GM12865 (cell line): Measurements from ENCODE around the gene CLIP2.
A peak's percentile ranks its signal among the peaks of the same experiment; 100 is the strongest.
"Not testable (repeated sequence)": the region's sequence is repeated elsewhere in the genome, so short reads cannot be mapped to it uniquely, and the experiment has no call there.

Experiments used
- DNase-seq: peaks from one replicate; pipeline ENCODE4 v3.0.0; 2010; ENCODE audit warnings: low read depth
- H3K4me3 ChIP-seq: 2 replicates; pipeline ENCODE4 v1.5.1; 2011; ENCODE audit warnings: mild to moderate bottlenecking, low read depth, low read length, control low read depth
- TF ChIP-seq, protein P1 (sequence below): IDR thresholded peaks from 2 replicates; pipeline ENCODE4 v1.5.1; 2011; ENCODE audit warnings: low read length, control low read depth, low read depth, inconsistent platforms; ENCODE audit not compliant: insufficient read depth; ENCODE audit errors: missing control alignments

Gene CLIP2

DNA sequence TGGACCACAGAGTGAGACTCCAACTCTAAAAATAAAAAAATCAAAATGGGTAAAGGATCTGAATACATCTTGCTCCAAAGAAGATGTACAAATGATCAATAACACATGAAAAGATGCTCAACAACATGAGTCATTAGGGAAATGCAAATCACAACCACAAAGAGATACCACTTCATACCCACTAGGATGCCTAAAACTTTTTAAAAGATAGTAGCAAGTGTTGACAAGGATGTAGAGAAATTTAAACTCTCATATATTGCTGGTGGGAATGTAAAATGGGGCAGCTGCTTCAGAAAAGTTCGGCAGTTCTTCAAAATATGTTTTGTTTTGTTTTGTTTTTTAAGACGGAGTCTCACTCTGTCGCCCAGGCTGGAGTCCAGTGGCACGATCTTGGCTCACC is 118.8 kb downstream of the CLIP2 start:
- no peak for DNase-seq
- H3K4me3 ChIP-seq, result no peak overlapping the region
- TF ChIP-seq, protein P1, sequence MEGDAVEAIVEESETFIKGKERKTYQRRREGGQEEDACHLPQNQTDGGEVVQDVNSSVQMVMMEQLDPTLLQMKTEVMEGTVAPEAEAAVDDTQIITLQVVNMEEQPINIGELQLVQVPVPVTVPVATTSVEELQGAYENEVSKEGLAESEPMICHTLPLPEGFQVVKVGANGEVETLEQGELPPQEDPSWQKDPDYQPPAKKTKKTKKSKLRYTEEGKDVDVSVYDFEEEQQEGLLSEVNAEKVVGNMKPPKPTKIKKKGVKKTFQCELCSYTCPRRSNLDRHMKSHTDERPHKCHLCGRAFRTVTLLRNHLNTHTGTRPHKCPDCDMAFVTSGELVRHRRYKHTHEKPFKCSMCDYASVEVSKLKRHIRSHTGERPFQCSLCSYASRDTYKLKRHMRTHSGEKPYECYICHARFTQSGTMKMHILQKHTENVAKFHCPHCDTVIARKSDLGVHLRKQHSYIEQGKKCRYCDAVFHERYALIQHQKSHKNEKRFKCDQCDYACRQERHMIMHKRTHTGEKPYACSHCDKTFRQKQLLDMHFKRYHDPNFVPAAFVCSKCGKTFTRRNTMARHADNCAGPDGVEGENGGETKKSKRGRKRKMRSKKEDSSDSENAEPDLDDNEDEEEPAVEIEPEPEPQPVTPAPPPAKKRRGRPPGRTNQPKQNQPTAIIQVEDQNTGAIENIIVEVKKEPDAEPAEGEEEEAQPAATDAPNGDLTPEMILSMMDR, result no peak

DNA sequence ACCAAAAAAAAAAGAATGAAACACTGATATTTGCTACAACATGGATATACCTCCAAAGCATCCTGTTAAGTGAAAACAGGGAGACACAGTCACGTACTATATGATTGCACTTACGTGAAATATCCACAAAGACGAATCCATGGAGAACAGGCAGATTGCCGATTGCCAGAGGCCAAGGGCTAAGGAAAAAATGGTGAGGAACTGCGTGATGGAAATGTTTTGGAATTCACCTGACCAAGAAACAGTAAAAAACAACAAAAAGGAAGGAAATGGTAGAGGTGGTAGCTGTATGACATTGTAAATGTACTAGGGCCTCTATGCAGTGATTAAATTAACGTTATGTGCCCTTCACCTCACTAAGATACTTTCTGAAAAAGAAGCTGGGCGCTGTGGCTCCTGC is 120.4 kb downstream of the CLIP2 start:
- H3K4me3 ChIP-seq, result no peak overlapping the region
- no peak for DNase-seq
- TF ChIP-seq, protein P1, result no peak

DNA sequence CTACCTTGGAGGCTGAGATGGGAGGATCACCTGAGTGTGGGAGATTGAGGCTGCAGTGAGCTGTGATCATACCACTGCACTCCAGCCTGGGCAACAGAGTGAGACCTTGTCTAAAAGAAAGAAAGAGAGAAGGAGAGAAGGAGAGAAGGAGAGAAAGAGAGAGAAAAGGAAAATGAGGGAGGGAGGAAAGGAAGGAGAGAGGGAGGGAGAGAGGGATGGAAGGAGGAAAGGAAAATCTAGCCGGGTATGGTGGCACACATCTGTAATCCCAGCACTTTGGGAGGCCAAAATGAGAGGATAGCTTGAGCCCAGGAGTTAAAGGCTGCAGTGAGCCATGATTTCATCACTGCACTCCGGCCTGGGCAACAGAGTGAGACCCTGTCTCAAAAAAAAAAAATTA is 121.6 kb downstream of the CLIP2 start:
- TF ChIP-seq, protein P1, result no peak

DNA sequence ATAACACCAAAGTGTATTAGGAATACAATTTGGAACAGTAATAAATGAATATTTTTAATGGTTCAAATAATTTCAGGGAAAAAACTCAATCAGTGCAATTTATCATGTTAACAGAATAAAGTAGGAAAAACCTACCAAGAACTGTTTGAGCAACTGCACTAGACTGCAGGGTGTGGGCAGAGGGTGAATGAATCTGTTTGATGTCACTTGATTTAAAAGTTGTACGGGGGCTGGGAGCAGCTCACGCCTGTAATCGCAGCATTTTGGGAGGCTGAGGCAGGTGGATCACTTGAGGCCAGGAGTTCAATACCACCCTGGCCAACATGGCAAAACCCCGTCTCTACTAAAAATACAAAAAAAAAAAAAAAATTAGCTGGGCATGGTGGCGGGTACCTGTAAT is 122.4 kb downstream of the CLIP2 start:
- not testable (repeated sequence) for DNase-seq, H3K4me3 ChIP-seq

More for the DNA sequence above, 121.6 kb downstream of the CLIP2 start:
- H3K4me3 ChIP-seq, result no peak overlapping the region
- no peak for DNase-seq

DNA sequence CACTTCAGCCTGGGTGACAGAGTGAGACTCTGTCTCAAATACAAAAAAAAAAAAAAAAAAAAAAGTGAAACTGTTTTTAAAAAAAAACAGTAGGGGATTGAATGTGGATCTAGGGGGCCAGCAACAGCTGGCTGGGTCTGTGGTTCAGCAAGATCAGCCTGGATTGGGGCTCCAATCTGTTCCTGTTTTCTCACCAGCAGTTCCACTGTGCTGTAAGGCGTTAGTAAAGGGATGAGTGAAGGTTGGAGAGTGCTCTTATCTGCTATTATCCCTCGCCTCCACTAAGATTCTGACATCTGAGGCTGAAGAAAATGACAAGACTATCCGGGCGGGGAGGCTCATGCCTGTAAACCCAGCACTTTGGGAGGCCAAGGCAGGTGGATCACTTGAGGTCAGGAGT is 122.8 kb downstream of the CLIP2 start:
- no peak for DNase-seq
- TF ChIP-seq, protein P1, result no peak
- no peak overlapping the region for H3K4me3 ChIP-seq

DNA sequence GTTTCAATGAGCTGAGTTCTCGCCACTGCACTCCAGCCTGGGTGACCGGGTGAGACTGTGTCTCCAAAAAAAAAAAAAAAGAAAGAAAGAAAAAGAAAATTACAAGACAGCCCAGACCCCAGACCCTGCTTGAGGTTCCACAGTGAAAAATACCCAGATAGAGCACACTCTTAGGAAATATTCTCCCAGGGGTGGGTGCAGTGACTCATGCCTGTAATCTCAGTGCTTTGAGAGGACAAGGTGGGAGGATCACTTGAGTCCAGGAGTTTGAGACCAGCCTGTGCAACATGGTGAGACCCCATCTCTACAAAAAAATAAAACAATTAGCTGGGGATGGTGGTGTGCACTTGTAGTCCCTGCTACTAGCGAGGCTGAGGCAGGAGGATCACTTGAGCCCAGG is 123.4 kb downstream of the CLIP2 start:
- TF ChIP-seq, protein P1, result no peak
- no peak for DNase-seq

DNA sequence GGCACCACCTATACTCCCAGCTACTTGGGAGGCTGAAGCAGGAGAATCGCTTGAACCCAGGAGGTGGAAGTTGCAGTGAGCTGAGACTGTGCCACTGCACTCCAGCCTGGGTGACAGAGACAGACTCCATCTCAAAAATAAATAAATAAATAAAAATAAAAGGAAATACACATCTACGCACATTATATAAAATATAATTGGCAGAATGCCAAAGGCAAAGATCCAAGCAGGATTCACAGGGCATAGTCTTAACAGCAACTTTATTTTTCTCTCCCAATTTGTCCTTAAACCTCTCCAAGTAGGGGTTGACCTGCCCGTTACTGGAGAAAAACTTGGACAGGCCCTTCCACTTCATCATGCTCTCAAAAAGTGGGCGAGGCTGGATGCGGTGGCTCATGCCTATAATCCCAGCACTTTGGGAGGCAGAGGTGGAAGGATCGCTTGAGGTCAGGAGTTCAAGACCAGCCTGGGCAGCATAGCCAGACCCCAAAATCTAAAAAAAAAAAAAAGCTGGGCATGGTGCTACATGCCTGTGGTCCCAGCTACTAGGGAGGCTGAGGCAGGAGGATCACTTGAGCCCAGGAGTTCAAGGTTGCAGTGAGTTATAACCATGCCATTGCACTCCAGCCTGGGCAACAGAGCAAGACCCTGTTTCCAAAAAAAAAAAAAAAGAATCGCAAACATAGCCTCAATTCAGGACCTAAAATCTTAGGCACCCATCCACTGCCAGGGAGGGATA is 125.6 kb downstream of the CLIP2 start:
- not testable (repeated sequence) for DNase-seq, H3K4me3 ChIP-seq

More for the DNA sequence above, 123.4 kb downstream of the CLIP2 start:
- H3K4me3 ChIP-seq, result no peak overlapping the region

DNA sequence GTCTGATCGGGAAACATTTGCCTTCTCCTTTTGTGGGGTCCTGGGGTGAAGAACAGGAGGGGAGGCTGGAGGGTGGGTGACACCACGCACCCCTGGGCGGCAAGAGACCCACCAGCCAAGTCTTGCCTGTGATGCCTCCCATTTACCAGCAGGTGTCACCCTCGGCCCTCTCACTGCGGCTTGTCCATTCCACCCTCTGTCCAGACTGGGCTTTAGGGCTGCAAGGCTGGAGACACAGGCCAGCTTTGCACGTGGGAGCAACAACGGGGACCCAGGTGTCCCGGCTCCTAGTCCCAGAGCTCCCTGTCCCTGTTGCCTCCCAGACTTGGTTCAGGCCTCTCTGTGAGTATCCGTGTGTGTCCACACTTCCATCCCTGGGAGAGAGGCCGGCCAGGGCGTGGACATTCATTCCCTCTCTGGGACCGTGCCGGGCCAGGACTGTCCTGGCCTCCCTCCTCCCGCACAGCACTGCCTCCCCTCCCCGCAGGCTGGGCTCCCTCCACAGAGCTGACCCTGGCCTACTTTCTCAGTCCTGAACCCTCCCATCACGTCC is 128.3 kb downstream of the CLIP2 start:
- TF ChIP-seq, protein P1, result peak; percentile 99
- no peak overlapping the region for H3K4me3 ChIP-seq
- DNase-seq, result peak; percentile 70
